ENCODE data around the gene ZNF581.

ZNF581 gene

DNA sequence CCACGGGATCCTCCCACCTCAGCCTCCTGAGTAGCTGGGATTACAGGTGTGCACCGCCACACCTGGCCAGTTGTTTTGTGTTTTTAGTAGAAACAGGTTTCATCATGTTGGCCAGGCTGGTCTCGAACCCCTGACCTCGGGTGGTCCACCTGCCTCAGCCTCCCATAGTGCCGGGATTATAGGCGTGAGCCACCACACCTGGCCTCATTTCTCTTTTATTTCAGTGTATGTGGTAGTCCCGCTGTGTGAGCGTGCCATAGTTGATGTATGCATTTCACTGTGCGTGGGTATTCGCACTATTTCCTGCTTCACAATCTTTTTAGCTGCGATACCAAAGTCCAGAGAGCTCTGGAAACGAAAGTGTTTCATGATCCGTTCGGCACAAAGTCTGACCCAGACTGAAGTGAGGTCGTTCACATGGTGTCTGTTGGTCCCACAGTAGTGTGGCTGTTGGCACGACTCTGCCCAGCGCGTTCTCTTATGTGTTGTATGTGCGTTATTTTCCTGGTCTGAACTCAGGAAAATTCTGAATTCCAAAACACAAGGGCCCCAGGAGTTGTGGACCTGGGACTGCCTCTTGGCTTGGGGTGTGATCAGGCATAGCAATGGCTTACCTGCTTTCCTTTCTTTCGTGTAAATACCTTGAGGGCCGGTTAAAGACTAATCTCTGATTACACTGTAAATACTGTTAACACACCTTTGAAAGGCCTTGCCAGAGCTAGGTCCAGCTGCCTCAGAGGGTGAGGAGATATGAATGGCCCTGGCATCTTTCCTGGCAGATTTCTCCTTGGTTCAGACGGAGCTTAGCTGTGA lies 40.2 kb downstream of the ZNF581 start:
- no peak for DNase-seq

DNA sequence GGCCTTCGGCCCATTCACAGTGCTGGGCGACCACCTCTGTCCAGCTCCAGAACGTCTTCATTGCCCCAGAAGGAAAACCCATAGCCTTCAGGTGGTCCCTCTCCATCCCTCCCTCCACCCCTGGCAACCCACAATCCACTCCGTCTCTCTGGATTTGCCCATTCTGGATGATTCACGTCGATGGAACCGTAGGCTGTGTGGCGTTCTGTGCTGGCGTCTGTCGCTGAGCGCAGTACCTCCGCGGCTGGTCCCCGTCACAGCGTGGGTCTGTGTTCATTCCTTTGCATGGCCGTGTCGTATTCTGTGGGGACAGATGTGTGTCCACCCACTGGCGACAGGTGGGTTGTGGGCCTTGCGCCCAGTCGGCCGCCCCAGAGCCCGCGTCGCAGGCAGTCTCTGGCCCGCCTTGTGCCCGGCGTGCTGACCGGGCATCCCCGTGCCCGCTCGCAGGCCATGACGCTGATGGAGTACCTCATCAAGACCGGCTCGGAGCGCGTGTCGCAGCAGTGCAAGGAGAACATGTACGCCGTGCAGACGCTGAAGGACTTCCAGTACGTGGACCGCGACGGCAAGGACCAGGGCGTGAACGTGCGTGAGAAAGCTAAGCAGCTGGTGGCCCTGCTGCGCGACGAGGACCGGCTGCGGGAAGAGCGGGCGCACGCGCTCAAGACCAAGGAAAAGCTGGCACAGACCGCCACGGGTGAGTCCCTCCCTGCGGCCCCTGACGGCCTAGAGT lies 41.7 kb downstream of the ZNF581 start:
- no peak for DNase-seq

DNA sequence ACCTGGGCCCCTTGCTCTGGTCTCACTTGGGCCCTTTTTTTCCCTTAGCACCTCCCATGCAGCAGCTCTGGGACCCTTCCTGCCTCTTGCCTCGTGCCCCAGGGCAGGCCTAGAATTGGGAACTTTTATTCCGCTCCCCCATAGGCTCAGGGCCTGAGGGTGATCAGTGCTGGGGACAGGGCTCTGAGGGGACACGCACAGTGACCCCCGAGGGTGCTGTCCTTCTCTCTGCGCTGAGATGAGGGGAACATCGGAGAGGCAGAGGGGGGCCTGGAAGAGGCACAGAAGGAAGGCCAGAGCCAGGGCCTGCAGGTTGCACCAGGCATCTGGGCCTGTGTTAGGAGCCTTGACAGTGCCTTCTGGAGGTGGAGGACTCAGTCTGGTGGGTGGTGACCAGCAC lies 42.3 kb downstream of the ZNF581 start:
- DNase-seq = no peak

DNA sequence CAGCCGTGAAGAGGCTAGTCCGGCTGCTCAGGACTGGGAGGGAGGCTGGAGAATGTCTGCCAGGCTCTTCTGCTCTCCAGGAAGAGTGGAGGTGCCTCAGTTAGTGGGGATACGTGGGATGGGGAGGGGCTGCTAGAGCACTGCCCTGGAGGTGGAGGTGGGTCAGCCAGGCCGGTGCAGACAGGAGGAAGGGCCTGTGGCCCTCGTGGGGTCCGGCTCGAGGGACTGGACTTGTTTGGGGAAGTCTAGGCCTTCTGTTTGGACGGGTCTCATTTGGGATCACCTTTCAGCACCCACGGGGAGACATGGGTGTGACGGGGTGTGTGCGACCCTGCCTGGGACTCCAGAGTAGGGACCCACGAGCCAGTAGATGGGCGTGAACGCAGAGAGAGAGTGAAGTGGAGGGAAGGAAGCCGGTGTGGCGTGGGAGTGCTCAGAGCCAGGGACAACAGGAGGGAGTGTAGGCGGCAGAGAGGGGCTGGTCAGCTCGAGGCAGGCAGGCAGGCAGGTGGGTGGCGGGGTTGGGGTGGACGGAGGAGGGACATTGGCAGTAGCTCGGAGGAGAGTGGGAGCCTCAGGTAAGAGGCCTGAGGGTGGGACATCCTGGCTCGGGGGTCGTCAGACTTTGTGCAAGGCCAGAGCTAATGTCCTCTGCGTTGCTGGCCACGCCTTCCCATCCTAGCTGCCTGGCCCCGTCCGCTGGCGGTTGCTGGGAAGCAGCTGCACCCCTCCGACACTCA lies 43.0 kb downstream of the ZNF581 start:
- no peak for DNase-seq

DNA sequence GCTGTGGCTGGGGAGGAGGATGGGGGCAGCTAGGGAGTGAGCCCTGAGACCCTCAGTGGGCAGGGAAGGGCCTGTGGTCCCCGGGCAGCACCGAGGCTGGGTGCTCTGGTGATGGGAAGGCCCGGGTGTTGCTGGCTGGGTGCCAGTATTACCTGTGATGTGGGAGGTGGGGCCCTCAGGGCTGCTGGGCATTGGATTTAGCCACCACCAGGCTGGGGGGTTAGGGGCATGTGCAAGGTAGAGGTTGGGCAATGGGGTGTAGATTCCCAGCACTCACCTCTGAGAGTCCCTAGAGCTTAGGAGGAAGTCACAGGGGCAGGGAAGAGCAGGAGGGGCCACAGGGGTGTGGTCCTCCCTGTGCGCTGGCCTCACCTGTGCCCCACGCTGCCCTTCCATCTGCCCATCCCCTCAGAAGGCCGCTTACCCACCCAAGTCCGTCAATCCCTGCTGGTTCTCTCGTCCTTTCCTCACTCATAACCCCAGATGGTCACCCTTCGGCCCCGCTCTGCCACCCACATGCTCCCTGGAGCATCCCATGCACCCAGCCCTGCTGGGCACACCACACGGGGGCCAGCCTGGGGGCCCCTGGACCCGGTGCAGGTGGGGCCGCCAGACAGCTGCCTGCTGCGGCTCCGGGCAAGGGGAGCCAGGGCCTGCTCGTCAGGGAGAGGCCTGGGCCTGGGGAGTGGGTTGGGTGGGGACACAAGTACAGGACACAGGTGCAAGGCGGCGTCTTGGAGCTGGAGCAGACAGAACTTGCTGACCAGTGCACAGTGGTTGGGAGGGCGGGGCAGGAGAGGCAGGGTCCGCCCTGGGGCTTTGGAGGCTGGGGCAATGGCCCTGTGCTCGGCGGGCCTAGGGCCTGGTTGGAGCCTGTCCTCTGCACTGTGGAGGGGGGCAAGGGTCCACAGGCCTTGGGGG lies 44.1 kb downstream of the ZNF581 start:
- no peak for DNase-seq

DNA sequence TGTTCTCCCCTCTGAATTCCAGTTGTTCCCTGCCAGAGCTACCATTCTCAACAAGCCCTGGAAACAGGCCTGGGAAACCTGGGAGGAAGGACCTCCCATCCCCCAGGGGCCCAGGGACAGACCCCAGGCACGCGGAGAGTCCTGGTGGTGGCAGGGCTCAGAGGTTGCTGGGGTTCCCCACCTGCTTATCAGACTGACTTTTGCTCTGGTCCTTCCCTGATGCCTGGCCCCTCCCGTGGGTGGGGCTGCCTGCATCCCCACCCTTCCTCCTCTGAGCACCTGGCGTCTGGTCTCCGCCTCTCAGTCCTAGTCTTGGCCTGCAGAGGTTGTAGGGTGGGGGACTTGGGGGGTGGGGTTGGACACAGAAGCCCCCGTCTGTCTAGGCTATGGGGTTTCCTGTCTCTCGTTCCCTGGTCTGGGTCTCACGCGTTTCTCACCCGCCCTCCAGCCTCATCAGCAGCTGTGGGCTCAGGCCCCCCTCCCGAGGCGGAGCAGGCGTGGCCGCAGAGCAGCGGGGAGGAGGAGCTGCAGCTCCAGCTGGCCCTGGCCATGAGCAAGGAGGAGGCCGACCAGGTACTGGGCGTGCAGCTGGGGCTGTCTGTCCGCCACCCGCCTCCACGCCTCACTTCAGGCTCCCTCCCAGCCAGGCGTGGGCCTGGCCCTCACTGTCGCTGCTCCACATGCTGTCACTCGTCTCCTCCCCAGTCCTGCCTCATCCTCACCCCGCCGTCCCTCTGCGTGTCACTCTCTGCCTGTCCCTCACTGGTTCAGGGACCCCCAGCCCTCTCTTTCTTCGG lies 45.2 kb downstream of the ZNF581 start:
- no peak for DNase-seq

DNA sequence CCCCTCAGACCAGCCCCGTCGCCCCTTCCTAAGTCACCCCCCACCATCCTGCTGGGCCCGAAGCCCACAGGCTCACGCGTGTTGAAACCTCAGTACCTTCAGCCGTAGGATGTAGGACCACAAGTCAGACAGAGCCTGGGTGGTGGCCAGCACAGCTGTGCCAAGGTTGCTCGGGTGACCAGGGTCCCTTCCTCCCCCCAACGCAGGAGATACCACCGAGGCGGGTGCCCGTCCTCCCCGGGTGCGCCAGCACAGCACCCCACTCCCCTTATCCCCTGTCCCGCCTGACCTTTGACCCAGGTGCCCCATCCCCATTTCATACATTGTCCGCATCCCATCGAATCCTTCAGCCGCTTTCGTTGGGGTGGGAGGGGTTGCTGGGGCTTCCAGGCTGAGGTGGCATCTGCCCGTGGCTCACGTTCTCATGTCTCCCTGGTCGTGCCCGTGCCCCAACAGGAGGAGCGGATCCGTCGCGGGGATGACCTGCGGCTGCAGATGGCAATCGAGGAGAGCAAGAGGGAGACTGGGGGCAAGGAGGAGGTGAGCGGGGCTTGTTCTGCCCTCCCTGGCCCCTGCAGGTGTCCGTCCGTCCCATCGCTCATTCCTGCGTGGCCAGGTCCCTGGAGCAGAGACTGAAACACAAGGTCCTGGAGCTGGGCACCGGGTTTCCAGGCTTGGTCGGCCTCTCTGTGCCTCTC lies 46.1 kb downstream of the ZNF581 start:
- DNase-seq = no peak

DNA sequence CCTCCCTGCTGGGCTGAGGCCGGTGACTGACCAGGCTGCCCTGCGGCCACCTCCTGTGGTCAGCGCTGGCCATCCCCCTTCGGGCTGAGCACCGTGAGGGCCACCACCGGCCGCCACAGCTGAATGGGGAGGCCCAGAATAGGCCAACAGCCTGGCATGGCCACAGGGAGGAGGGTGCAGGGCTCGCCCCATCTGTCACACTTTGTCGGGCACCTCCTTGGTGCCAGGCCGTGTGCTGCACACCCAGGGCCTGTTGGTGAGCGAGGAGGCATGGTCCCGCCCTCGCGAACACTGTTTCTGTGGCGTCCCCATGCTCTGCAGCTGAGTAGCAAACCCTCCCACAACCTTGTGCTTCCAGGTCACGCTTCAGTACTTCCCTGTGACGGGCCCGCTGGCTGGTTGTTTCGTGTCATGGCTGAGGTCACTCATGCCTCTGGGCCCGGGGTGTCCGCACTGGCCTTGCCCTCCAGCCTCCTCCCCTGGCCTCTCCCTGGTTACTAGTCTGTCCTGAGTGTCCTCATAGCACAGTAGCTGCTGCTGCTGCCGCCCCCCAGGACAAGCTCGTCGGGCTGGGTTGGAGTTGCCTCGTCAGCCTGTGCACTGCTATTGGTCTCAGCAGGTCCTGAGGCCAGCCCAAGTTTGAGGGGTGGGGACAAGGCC lies 46.8 kb downstream of the ZNF581 start:
- no peak for DNase-seq

DNA sequence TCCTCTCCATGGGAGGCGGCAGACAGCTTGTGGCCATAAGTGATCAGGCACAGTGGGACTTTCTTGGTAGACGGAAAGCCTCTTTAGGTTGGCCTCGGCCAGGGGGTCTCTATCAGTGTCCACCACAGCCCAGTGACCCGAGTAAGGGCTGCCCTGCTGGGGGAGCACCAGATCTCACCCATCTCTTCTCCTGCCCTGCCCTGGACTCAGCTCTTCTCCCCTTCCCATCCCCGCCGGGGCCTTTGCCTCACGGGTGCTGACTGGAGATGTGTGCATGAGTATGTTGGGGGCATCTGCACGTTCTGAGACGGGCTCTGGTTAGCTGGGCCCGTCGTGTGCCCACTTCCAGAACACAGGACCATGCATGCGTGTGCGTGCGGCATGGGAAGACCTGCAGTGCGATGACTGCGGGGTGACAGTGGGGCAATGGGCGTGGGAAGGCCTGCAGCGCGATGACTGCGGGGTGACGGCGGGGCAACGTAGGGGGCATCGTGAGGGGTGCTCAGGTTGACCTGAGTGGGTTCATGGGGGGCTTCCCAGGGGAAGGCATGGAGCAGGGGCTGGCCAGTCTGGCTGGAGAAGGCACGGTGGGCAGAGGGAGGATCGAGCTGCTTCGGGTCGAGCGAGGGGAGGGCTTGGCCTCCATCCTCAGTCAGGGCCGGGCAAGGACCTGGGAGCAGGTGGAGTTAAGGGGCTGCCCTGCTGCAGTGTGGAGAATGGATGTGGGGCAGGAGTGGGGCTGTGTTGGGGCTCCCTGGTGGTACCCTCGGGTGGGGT lies 47.5 kb downstream of the ZNF581 start:
- DNase-seq = no peak

DNA sequence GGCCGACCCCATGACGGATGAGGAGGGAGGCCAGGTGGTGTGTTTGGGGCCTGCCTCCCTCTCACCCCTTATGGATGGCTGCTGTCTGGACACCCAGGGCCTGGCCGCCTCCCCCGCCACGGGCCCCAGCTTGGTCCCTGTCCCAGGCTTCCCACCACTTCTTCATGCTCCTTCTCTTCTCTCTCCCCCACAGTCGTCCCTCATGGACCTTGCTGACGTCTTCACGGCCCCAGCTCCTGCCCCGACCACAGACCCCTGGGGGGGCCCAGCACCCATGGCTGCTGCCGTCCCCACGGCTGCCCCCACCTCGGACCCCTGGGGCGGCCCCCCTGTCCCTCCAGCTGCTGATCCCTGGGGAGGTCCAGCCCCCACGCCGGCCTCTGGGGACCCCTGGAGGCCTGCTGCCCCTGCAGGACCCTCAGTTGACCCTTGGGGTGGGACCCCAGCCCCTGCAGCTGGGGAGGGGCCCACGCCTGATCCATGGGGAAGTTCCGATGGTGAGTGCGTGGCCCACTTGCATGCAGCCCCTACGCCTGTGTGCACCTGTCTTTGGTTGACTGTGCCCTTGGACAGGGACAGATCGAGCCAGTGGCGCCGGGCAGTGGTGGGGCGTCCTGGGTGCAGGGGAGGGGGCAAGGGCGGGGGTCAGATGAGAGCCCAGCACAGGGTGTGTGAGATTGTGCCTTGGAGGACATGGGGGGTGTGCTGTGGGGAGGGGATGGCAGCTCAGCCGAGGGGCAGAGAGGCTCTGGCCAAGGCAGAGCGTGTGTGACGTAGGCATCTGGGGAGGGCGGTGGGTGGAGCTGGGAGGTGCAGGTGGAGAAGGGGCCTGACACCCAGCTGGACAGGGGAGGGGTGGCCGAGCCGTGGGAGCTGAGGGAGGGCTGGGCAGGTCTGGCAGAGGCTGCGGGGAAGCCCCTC lies 48.4 kb downstream of the ZNF581 start:
- DNase-seq = no peak

DNA sequence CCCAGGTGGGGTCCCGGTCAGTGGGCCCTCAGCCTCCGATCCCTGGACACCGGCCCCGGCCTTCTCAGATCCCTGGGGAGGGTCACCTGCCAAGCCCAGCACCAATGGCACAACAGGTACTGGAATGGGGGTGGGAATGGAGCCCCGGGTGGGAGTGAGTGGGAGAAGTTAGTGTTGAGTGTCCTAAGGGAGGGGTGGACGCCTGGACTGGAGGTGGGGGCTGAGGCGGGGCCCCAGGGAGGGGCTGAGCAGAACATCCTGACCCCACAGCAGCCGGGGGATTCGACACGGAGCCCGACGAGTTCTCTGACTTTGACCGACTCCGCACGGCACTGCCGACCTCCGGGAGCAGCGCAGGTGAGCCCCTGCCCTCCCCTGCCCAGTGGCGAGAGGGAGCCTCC lies 49.2 kb downstream of the ZNF581 start:
- no peak for DNase-seq

DNA sequence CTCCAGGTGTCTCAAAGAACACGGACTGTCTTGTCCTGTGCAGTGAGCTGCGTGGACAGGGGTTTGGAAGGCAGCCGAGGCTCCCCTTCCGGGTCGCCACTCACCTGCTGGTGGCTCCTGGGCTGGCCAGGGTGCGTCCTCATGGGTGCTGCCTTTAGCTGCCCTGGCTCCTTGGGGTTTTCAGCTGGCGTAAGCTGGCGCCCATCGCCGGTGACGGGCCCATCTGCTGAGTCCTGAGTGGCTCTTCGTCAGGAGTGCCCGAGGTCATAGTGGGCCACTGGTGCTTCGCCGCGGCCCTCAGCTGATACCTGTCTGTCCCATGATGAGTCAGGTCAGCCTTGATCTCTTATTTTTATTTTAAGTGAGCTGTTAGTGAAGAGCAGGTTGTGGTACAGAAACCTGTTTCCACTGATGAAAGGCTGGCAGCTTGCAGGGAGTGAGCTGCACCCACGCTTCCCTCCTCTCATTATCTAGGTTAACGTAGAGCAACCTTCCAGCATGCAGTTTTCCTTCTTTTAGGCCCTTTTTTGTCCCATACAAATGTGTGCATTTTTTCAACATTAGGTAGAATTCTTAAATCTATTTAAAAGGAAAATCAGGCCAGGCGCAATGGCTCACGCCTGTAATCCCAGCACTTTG lies 50.0 kb downstream of the ZNF581 start:
- no peak for DNase-seq

DNA sequence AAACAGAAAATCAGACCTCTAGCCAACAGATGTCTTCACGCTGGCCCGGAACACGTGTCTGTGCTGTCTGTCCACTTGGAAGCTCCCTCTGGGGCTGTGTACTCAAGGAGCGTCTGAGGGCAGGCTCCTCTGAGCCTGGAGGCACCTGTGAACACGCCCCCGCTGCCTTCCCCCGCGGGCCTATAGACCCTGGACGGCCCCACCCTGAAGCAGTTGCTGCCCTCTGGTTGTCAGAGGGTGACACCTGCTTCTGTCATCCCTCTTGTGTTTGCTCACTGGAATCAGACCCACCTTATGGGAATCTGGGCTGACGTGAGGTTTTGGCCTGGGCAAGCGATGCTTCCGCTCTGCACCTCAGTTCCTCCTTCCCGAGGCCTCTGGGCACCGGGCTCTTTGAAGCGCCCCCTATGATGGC lies 50.8 kb downstream of the ZNF581 start:
- DNase-seq = no peak

DNA sequence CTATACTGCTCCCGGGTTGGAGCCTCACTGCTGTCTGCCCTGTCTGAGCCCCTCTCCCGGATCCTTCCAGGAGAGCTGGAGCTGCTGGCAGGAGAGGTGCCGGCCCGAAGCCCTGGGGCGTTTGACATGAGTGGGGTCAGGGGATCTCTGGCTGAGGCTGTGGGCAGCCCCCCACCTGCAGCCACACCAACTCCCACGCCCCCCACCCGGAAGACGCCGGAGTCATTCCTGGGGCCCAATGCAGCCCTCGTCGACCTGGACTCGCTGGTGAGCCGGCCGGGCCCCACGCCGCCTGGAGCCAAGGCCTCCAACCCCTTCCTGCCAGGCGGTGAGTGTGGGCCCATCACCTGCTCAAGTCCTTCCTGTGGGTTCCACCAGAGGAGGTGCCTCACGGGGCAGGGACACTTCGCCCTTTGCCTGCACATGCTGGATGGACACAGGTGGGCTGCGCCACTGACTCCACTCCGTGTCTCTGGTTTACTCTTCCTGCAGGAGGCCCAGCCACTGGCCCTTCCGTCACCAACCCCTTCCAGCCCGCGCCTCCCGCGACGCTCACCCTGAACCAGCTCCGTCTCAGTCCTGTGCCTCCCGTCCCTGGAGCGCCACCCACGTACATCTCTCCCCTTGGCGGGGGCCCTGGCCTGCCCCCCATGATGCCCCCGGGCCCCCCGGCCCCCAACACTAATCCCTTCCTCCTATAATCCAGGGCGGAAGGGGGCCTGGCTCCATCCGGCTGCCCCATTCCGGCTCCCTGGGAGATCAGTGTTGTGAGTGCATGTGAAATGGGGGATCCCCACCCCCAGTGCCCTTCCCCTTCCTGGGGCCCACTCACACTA lies 51.4 kb downstream of the ZNF581 start:
- DNase-seq = no peak
